Body of pancreas (tissue), 4 donors: ENCODE measurements around the gene UGGT1.

Experiments used
- POLR2A ChIP-seq, 3 donors: fragments of 450-650 bp; IDR thresholded peaks; one replicate each; pipeline ENCODE4 v1.6.1; 2016; ENCODE audit warnings: antibody characterized with exemption in 3 of 3, mild to moderate bottlenecking in 2 of 3
- TF ChIP-seq, protein P1 (sequence below), 7 experiments: fragments of 450-650 bp in 4 of 7; fragments of 200-600 bp in 3 of 7; sonication (generic) in 3 of 7; IDR thresholded peaks; one replicate each; pipeline ENCODE4 v1.5.1; 2016 to 2019; ENCODE audit warnings: antibody characterized with exemption in 7 of 7

DNA sequence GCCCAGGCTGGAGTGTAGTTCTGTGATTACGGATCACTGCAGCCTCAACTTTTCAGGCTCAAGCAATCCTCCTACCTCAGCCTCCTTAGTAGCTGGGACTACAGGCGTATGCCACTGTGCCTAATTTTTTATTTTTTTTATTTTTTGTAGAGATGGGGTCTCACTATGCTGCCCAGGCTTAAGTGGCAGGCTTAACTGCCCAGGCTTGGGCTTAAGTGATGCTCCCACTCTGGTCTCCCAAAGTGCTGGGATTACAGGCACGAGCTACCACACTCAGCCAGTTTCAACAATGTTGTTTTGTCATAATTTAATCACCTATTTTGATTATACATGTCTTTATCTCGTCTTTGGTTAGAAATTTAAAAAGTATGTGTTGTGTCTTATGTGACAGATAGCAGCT, 18.2 kb downstream of the UGGT1 start:
- TF ChIP-seq POLR2A (IDR thresholded peaks at IDR 0.05): no peak
- TF ChIP-seq, protein P1, sequence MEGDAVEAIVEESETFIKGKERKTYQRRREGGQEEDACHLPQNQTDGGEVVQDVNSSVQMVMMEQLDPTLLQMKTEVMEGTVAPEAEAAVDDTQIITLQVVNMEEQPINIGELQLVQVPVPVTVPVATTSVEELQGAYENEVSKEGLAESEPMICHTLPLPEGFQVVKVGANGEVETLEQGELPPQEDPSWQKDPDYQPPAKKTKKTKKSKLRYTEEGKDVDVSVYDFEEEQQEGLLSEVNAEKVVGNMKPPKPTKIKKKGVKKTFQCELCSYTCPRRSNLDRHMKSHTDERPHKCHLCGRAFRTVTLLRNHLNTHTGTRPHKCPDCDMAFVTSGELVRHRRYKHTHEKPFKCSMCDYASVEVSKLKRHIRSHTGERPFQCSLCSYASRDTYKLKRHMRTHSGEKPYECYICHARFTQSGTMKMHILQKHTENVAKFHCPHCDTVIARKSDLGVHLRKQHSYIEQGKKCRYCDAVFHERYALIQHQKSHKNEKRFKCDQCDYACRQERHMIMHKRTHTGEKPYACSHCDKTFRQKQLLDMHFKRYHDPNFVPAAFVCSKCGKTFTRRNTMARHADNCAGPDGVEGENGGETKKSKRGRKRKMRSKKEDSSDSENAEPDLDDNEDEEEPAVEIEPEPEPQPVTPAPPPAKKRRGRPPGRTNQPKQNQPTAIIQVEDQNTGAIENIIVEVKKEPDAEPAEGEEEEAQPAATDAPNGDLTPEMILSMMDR (IDR thresholded peaks at IDR 0.05): no peak
